DMS153 (cell line): ENCODE data around the gene MPL.
A peak's percentile ranks its signal among the peaks of the same experiment; 100 is the strongest.
"Not testable (repeated sequence)": the region's sequence is repeated elsewhere in the genome, so short reads cannot be mapped to it uniquely, and the experiment has no call there.

ENCODE experiments used
- DNase-seq: peaks from one replicate; lab custom pipeline; 2025; lab: John Stamatoyannopoulos, UW

Gene MPL

DNA sequence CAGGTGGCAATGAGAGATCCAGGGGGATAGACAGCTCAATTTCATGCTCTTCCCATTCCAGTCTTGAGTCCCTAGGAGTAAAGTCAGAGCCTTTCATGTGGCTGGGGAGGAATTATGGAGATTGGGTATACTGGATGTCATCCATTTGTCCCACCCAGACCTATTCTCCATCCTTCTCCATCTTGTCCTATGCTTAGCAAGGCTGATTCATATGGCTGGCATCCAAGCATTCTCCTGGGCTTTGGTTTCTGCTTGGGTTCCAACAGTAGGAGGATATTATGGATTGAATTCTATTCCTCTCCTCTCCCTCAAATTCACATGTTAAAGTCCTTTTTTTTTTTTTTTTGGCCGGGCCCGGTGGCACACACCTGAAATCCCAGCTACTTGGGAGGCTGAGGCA is 17.3 kb downstream of the MPL start:
- no peak for DNase-seq

DNA sequence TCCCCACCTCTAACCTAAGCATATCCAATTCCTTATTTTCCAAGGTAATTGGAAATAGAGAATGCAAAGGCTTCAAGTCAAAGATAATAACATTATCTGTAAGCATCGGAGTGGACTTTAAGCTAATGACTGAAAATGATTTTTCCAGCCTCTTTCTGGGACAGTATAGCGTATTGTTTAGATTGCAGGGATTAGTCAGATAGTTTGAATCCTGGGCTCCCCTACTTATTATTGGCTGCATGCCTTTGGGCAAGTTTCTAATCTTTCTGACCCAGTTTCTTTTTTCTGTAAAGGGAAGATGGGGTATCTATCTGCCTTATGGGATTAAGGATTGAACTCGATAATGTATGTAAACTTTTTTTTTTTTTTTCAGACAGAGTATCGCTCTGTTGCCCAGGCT is 19.6 kb downstream of the MPL start:
- DNase-seq: no peak

DNA sequence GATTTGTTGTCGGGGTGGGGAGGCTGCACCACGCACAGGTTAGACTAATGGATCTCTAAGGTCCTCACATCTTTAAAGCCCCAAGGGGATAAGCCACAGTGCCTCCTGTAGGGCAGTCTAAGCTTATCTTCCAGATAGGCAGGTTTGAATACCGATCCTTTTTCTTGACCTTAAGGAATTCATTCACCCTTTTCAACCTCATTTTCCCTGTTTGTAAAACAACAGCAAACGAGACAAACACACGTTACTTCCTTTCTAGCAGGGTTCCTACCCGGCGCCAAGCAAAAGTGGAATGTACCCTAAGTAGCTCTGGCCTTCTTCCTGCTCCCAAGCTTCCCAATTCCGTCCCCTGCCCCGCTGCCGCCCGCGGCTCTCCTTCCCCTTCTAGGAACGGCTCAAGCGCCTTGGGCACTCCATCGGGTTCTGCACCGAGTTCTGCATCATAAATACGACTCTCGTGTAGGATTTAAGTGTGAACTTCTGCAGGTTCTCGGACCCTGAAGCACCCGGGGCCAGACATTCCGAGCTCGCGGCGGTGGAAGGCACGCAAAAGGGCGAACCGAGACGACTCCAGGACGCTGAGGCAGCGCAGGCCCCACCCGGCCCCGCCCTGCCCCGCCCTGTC is 20.6 kb downstream of the MPL start:
- DNase-seq: peak; percentile 41

- DNase-seq: peak; percentile 99
Measured at GRCh38 chr1:43358746-43359693, 21.4 kb downstream of the MPL start, which contains the start of gene CDC20. TSS of gene CDC20 (plus strand) at chr1:43358981. CDS start at chr1:43359216, 235 bp downstream.

DNA sequence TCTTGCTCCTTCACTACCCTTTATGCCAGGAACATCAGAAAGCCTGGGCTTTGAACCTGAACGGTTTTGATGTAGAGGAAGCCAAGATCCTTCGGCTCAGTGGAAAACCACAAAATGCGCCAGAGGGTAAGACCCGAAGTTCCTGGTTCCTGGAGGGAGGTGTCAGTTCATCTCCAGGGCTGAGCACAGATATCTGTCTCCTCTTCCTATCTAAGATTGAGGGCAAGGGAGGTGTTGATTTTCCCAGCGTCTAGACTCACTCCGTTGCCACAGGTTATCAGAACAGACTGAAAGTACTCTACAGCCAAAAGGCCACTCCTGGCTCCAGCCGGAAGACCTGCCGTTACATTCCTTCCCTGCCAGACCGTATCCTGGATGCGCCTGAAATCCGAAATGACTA is 22.1 kb downstream of the MPL start:
- DNase-seq: no peak

GRCh38 chr1:43360616-43361015 is 23.0 kb downstream of the MPL start:
- no peak for DNase-seq

DNA sequence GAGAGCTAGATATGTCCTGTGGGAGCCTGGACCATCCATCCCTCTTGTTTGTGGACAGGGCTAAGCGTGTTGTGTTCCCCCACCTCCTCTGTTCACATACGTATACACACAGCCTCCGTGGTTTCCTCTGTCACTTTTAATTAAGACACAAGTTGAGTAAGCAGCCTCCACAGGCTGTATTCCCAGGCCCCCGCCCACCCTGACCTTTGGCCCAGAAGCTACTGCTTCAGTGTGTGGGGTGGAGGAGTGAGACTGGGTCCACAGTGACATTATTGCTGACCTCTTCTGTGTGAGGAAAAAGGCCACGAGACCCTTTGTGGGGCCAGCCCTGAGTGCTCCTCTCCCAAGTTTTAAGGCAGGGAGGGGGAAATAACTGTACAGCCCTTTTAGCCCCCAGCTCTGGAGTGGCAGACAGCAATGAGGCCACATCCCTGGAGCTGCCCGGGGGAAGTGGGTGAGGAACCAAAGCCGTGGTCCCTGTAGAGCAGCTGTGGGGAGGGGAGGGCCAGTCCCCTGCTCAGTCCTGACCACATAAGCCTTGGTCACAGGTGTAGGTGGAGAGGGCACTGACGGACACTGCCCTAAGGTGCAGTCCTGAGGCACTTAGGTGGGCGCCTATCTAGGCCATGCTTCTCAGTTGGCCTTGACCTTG is 25.8 kb downstream of the MPL start:
- DNase-seq: no peak

DNA sequence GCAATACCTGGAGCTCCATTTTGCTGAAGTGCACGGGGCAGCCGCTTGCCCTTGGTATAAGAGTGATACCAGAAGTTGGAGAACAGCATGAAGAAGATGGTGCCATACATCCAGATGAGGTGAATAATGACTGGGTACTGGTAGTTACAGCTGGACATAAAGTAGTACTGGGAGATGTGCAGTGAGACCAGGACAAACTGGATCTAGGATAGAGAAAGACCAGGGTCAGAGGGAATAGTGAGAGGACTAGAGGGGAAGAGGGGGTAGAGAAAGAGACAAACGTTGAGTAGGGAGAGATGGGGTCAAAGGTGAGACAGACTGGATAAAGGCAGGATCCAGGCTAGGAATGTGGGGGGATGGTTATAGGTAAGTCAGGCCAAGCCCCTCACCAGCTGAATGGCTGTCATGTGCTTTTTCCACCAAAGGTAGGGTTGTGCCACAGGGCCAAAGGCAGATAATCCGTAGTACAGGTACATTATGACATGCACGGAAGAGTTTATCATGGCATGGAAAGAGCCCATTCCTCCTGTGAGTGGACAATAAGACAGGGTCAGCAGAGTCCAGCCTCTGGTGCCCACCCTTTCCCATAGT is 26.4 kb downstream of the MPL start:
- DNase-seq: no peak

GRCh38 chr1:43365678-43366077 is 28.1 kb downstream of the MPL start:
- no peak for DNase-seq

- DNase-seq: no peak
Measured at GRCh38 chr1:43366179-43366578, 28.6 kb downstream of the MPL start.

GRCh38 chr1:43366601-43367025 is 29.0 kb downstream of the MPL start:
- no peak for DNase-seq

DNA sequence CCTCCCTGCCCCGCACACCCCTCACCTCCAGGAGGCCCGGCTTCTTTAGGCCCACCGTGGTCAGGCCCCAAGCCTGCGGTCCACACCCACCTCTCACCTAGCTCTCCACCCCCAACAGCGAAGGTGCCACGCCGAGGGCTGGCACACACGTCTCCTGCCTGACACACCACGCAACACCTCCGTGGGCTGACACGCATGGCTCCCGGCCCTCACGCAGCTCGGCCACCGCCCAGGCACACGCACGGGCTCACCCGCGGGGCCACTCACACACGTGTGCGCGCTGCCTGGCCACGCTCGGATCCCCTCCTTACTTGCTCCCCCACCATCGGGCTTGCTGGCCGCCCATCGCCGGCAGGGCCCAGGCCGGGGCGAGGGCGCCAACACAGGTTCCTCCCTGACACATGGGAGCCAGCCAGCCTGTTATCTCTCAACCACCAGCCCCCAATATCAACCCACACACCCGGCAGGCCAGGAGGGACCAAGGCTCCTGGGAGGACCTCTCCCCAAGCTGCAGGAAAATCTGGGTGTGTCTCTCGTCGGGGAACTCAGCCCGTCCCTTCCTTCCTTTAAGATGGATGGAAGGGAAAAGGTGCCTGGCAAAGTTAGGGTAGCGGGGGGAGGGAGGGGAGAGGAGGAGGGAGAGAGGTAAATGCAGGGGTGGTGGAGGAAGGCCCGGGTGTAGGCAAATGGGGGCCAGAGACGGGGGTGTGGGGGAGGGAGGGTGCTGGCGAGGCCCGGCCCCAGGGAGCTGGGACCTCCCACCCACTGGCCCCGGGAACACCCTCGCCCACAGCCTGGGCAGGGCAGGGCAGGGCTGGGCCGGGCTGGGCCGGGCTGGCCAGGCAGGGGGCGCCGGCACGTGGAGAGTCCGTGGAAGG is 29.6 kb downstream of the MPL start:
- DNase-seq: no peak

DNA sequence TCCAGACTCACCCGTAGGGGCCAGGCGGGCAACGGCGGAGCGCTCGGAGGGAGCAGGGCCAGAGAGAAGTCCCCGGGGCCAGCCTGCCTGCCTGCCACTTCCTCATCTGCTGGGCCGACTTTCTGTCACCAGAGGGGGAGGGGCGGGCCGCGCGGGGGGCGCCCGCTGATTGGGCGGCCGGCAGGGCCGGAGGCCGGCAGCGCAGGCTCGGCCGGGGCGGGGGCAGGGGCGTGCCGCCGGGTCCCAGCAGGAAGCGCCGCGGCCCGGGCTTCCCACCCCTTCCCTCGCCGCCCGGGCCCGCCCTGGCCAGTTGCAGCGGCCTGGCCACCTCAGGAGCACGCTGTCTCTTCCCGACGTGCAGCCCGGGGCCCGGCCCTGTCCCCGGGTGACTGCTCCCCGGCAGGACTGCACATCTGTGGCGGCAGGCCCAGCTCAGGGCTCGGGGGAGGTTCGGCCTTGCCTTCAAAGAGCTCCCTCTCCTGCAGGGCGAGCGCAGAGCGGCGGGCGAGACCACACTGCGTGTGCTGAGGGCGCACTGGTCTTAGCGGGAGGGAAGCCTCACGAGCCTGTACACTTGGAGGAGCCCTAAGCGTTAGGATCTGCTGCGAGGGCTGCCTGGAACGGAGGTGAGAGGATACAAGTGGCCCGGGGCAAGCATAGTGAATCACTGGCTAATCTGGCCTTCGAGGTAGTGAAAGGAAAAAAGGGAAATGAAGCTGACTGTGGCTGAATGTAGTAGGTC is 30.5 kb downstream of the MPL start, which contains the start of gene ELOVL1:
ELOVL1 (minus strand) TSS at position 108 of the 742 bp plus-strand sequence. CDS start 2,402 bp downstream, outside the sequence.
- DNase-seq: peak; percentile 90

GRCh38 chr1:43368646-43369020 is 31.0 kb downstream of the MPL start:
- no peak for DNase-seq

GRCh38 chr1:43369779-43370178 is 32.2 kb downstream of the MPL start:
- not testable (repeated sequence) for DNase-seq

DNA sequence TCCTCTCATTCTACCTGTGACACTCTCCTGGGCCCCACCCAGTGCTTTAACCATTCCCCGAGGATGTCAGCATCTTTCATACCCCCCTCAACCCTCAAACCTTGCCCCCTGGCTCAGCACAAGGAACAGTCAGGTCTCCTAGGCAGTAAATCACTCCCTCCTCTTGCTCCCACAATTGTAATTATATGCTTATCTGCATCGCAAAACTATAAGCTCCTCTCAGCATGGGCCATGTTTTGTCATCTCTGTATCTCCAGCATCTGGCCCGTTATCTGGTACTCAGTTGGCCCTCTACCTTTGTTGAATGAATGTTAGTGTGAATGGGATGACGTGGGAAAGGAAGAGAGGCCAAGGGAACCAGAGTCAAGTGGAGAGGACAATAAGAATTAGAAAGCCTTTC is 32.9 kb downstream of the MPL start:
- peak; percentile 25 for DNase-seq

DNA sequence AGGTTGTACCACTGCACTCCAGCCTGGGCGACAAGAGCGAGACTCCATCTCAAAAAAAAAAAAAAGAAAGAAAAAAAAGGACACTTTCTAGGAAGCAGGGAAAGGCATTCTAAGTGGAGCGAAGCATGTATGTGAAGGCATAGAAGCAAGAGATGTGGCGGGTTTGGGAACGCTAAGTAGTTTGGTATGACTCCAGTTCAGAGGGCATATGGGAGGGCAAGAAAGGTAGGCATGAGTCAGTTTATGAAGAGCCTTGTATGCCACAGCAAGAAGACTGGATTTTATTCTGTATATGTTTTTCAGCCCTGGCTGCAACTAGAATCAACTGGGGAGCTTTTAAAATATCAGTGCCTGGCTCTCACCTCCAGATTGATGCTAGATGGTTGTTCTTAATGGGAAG is 34.6 kb downstream of the MPL start:
- DNase-seq: no peak

DNA sequence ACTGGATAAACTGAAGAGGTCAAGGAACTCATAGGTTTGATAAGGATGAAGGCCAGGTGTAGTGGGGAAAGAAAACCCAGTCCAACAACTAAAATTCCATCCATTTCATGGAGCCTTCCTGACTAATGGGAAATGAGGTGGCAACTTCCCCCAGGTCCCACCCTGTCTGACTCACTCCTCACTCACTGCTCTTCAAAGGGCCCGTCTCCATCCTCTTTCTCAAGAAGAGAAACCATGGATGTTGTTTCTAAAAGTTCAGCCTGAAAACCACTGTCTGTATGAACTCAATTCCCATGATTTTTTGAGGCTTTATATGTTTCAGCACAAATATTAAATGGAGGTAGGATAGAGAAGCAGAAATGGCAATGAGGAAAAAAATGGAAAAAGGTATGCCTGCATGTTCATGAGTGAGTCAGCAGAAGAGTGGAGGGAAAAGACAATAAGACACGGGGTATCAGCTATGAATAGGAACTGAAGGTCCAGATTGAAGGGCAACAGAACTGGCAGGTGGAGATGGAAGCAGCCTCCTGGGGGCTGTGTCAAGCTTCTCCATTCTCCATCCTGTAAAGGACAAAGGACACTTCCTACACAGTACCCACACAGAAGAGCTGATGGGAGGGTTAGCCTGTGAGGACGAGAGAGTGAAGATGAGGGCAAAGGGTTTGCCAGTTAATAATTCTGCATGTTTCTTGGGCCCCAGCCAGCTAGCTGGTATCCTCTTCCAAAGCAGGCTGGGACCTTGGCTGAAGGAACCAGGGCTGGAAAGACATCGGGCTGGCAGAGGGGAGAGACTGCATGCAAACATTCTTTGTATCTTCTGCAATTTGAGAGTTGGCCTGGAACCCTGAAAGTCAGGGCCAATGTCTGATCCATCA is 35.7 kb downstream of the MPL start:
- no peak for DNase-seq

GRCh38 chr1:43376723-43377235 is 39.2 kb downstream of the MPL start:
- DNase-seq: no peak
